BE2C (cell line): Measurements from ENCODE around the gene PEPD.

Experiments used
- DNase-seq: peaks from one replicate; pipeline ENCODE4 v3.0.0-alpha.2; 2020
- H3K27me3 ChIP-seq: fragments of 250-450 bp; sonication (Bioruptor Pico); 2 replicates; pipeline ENCODE4 v1.5.1; 2020; ENCODE audit warnings: mild to moderate bottlenecking
- H3K36me3 ChIP-seq: fragments of 250-450 bp; sonication (Bioruptor Pico); 2 replicates; pipeline ENCODE4 v1.5.1; 2020; ENCODE audit warnings: mild to moderate bottlenecking
- H3K4me1 ChIP-seq: fragments of 250-450 bp; sonication (Bioruptor Pico); 2 replicates; pipeline ENCODE4 v1.5.1; 2020
- H3K4me3 ChIP-seq: 2 replicates; pipeline ENCODE4 v1.5.1; 2011; ENCODE audit warnings: low read depth, low read length
- H3K9me3 ChIP-seq: fragments of 250-450 bp; sonication (Bioruptor Pico); 2 replicates; pipeline ENCODE4 v1.5.1; 2020
- TF ChIP-seq, protein P1 (sequence below): IDR thresholded peaks from 2 replicates; pipeline ENCODE4 v1.5.1; 2012; ENCODE audit warnings: mild to moderate bottlenecking, low read depth, low read length

The PEPD gene

DNA sequence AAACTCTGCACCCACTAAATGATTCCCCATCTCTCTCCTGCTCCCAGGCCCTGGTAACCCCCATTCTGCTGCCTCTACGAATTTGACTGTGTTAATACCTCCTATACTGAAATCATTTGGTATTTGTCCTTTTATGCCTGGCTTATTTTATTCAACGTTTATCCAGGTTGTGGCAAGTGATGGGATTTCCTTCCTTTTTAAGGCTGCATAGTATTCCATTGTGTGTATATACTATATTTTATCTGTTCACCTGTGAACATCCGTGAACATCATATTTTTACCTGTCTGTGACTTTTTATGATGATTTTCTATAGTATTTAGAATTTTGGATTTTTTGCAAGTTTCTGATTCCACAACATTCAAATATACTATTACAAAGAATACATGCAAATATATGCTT is 162.0 kb downstream of the PEPD start:
- Histone ChIP-seq H3K27me3 (no peaks in the 10 kb centered on the region; the same call in 1 of the 2 replicates), H3K9me3 (peaks cover 3% of the 10 kb centered on the region; the same call in 1 of the 2 replicates), H3K36me3 (no peaks in the 10 kb centered on the region), H3K4me3 (no peak overlapping the region), H3K4me1 (no peaks in the 10 kb centered on the region)
- TF ChIP-seq, protein P1, sequence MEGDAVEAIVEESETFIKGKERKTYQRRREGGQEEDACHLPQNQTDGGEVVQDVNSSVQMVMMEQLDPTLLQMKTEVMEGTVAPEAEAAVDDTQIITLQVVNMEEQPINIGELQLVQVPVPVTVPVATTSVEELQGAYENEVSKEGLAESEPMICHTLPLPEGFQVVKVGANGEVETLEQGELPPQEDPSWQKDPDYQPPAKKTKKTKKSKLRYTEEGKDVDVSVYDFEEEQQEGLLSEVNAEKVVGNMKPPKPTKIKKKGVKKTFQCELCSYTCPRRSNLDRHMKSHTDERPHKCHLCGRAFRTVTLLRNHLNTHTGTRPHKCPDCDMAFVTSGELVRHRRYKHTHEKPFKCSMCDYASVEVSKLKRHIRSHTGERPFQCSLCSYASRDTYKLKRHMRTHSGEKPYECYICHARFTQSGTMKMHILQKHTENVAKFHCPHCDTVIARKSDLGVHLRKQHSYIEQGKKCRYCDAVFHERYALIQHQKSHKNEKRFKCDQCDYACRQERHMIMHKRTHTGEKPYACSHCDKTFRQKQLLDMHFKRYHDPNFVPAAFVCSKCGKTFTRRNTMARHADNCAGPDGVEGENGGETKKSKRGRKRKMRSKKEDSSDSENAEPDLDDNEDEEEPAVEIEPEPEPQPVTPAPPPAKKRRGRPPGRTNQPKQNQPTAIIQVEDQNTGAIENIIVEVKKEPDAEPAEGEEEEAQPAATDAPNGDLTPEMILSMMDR: no peak
- DNase-seq: no peak

DNA sequence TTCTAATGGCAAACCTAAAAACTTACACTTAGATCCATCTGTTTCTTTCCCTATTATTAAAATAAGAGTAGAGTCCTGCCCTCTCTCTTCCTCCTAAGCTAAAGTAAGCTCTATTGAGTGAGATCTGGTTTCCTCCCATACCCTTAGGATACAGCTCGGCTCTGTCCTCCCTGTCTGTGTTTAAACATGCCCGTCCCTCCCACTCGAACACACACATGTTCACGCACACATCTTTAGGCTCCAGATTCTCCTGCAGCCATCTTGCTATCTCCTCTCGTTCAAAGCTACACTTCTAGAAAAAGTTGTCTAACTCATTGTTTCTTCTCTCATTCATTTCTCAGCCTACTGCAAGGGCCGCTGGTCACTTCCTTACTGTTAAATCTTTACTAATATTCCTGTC is 163.2 kb downstream of the PEPD start:
- Histone ChIP-seq H3K36me3 (no peaks in the 10 kb centered on the region), H3K4me3 (no peak overlapping the region), H3K9me3 (peaks cover 3% of the 10 kb centered on the region; the same call in 1 of the 2 replicates), H3K4me1 (no peaks in the 10 kb centered on the region), H3K27me3 (no peaks in the 10 kb centered on the region; the same call in 1 of the 2 replicates)
- no peak for DNase-seq
- TF ChIP-seq, protein P1: no peak

DNA sequence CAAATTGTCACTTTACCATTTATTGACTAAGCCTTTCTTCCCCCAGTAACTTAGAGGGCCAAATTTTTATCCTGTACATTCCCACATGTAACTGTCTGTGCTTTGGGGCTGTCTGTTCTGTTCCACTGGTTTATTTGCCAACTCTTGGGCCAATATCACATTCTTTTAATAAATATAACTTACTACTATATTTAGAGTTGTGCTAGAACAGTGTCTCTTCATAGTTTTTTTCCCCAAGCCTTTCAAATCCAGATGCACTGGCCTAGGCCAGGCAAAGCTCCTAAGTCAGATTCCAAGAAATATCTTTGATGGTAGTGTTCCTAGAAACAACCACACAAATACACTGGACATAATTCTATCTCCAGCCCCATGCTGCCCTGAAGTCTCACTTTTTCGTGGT is 164.0 kb downstream of the PEPD start:
- TF ChIP-seq, protein P1: no peak
- peaks cover 3% of the 10 kb centered on the region; the same call in 1 of the 2 replicates for H3K9me3 ChIP-seq
- no peaks in the 10 kb centered on the region for H3K4me1 ChIP-seq
- DNase-seq: no peak
- H3K27me3 ChIP-seq: no peaks in the 10 kb centered on the region; the same call in 1 of the 2 replicates
- H3K36me3 ChIP-seq: no peaks in the 10 kb centered on the region
- no peak overlapping the region for H3K4me3 ChIP-seq

DNA sequence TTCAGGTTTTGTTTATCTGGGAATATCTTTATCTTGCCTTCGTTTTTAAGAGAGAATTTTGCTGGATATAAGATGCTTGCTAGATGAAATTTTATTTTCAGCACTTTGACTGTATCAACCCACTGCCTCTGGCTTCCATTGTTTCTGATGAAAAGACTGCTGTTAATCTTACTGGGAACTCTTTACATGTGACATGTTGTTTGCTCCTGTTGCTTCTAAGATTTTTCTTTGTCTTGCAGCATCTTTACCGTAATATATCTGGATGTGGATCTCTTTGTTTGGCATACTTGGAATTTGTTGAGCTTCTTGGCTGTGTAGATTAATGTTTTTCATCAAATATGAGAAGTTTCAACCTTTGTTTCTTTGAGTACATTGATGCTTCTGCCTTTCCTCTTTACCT is 166.1 kb downstream of the PEPD start:
- no peak for DNase-seq
- TF ChIP-seq, protein P1: no peak
- Histone ChIP-seq H3K36me3 (no peaks in the 10 kb centered on the region), H3K4me3 (no peak overlapping the region), H3K4me1 (no peaks in the 10 kb centered on the region), H3K9me3 (peaks cover 3% of the 10 kb centered on the region; the same call in 1 of the 2 replicates), H3K27me3 (no peaks in the 10 kb centered on the region)

DNA sequence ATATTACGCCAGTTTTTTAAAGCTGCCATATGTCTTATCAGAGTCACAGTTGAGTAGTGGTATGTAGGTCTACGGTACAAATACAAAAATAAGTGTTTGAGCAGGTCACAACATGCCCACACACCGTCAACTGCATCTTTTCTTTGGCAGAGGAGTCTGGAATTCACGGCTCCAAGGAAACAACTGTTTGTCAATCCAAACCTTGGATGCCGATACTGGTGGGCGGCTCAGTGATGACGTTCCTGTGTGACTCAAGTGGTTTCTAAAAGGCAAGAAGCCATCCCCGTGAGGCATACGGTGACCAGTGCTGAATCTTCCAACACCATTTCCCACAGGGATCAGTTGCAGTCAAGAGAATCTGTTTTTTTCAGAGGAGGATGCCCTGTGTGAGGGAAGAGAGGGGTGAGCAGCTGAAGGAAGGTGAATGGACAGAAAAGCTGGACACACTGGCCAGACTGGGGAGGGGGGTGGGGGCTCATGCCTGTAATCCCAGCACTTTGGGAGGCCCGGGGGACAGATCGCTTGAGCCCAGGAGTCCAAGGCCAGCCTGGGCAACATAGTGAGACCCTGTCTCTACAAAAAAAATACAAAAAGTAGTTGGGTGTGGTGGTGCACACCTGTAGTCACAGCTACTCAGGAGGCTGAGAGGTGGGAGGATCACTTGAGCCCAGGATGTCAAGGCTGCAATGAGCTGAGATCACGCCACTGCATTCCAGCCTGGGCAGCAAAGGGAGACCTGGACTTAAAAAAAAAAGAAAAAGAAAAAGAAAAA is 170.9 kb downstream of the PEPD start:
- Histone ChIP-seq H3K4me1 (no peaks in the 10 kb centered on the region), H3K36me3 (no peaks in the 10 kb centered on the region), H3K4me3 (no peak overlapping the region), H3K9me3 (peaks cover 3% of the 10 kb centered on the region; the same call in 1 of the 2 replicates), H3K27me3 (peaks cover 3% of the 10 kb centered on the region; the same call in 1 of the 2 replicates)
- no peak for DNase-seq
- TF ChIP-seq, protein P1: no peak
